IPS-NIHi11 (cell line): ENCODE results near the gene WDR59.
"Not testable (repeated sequence)": the region's sequence is repeated elsewhere in the genome, so short reads cannot be mapped to it uniquely, and the experiment has no call there.

Source experiments
- DNase-seq: peaks from one replicate; pipeline ENCODE4 v3.0.0; 2012; ENCODE audit warnings: mixed read lengths, low spot score

Gene WDR59

GRCh38 chr16:75012380-75013081 lies 27.6 kb upstream of the WDR59 start:
- DNase-seq, result no peak

- DNase-seq, result no peak
These were observed 26.8 kb upstream of the WDR59 start for GRCh38 chr16:75011634-75012307.

- DNase-seq, result no peak
These were observed 25.5 kb upstream of the WDR59 start for GRCh38 chr16:75010427-75010826.

- no peak for DNase-seq
These were observed 22.5 kb upstream of the WDR59 start for GRCh38 chr16:75007443-75007842.

GRCh38 chr16:75005697-75006096 lies 20.8 kb upstream of the WDR59 start:
- DNase-seq, result no peak

GRCh38 chr16:75004460-75004859 lies 19.5 kb upstream of the WDR59 start:
- DNase-seq, result no peak

GRCh38 chr16:75003931-75004330 lies 19.0 kb upstream of the WDR59 start:
- DNase-seq, result no peak

- no peak for DNase-seq
These were observed 17.6 kb upstream of the WDR59 start for GRCh38 chr16:75002474-75002873.

- DNase-seq, result peak; percentile 50
These were observed 15.7 kb upstream of the WDR59 start for GRCh38 chr16:75000481-75001081.

GRCh38 chr16:74999609-75000480 lies 14.9 kb upstream of the WDR59 start:
- DNase-seq, result peak; percentile 76

- DNase-seq, result no peak
These were observed 14.3 kb upstream of the WDR59 start for GRCh38 chr16:74999219-74999608.

GRCh38 chr16:74998481-74999218 lies 13.7 kb upstream of the WDR59 start, which contains the start of gene ZNRF1:
TSS of gene ZNRF1 (plus strand) at chr16:74999024. CDS start at chr16:74999672, 648 bp downstream.
- peak; percentile 96 for DNase-seq

GRCh38 chr16:74997042-74997491 lies 12.1 kb upstream of the WDR59 start:
- DNase-seq, result no peak

- no peak for DNase-seq
These were observed 11.1 kb upstream of the WDR59 start for GRCh38 chr16:74995986-74996385.

- no peak for DNase-seq
These were observed 6.9 kb upstream of the WDR59 start for GRCh38 chr16:74991593-74992403.

- DNase-seq, result no peak
These were observed 6.3 kb upstream of the WDR59 start for GRCh38 chr16:74991268-74991592.

GRCh38 chr16:74990832-74991231 lies 5.9 kb upstream of the WDR59 start:
- DNase-seq, result no peak

GRCh38 chr16:74989864-74990263 lies 4.9 kb upstream of the WDR59 start:
- DNase-seq, result not testable (repeated sequence)

GRCh38 chr16:74987027-74987681 lies 2.2 kb upstream of the WDR59 start:
- no peak for DNase-seq

GRCh38 chr16:74984194-74984528 lies 762 bp downstream of the WDR59 start:
- DNase-seq, result no peak
